Measurements from ENCODE around the gene PPP1R16B.
A peak's percentile ranks its signal among the peaks of the same experiment; 100 is the strongest.

Gene PPP1R16B

DNA sequence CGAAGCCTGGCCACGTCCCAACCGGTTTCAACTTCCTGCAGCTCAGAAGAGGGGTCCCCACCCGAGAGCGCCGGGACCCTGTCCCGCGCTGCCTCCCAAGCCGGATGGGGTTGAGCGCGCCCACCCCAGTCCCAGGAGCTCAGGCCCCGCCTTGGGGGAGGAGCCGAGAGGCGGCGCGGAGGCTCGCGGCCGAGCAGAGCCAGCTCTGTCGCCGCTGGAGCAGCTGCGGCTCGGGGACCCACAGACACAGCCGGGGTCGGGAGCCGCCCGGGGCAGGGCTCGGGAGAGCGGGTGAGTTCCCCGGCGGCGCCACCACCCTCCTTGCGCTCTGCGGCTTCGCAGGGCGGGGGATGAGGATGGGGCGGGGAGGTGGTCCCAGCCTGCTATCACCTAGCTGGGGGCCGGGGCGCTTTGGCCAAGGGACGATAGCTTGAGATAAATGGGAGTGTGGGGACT lies at the start of gene PPP1R16B:
TSS of gene PPP1R16B (plus strand) at position 196 of the 456 bp plus-strand sequence. CDS start 30,229 bp downstream, outside the sequence.
- DNase-seq: peak; percentile 18

DNA sequence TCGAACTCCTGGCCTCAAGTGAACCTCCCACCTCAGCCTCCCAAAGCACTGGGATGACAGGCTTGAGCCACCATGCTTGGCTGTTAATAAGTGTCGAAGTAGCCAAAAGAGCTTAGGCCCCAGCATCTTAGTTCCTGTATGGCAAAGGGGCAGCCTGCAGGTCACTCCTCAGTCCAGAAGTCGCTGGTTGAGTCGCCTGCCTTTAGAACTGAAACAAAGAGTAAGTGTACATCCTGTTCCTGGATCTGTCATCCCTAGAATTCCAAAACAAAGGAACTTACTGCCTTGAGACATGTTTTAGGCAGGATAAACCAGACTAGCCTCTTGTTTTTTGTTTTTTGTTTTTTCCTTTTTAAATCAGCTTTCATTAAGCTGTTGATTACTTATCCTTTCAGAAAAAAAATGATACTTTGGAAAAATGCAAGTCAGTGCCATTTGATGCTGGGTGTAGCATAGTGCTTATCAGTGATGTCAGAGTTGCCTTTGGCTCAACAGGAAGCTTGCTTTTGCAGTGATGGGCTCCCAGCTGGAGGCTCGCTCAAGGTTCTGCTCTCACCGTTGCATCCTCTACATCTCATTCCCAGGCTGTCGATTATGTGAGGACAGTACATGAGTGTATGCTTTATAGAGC lies 48.2 kb upstream of the PPP1R16B start:
- no peak for DNase-seq

DNA sequence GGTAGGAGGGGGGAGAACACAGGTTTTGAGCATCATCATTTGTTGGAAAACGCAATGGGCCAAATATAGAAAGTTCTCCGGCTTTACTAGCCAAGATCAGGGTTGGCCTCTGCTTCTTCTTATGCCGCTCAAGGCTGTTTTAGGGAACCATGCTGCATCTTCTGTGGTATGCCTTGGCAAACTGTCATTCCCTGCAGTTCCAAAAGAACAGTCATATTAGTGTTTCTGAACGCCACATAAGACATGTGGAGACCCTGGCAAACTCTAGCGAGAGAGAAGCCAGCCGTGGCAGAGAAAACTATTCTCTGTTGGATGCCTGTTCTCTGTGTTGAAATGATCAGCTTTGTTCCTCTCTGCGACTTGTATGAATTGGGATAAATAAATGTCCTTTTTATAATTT lies 46.4 kb upstream of the PPP1R16B start:
- no peak for DNase-seq

DNA sequence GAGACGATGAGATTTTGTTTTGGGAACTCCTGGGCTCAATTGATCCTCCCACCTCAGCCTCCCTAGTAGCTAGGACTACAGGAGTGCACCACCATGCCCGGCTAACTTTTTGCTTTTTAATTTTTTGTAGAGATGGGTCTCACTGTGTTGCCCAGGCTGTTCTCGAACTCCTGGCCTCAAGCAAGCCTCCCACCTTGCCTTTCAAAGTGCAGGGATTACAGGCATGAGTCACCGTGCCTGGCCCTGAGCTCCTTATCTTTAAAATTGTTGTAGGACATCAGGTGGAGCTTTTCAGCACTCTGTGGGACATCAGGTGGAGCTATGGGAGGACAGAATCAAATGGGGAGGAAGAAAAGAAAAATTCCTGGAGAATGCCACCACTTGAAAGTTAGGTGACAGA lies 44.5 kb upstream of the PPP1R16B start:
- DNase-seq: no peak

DNA sequence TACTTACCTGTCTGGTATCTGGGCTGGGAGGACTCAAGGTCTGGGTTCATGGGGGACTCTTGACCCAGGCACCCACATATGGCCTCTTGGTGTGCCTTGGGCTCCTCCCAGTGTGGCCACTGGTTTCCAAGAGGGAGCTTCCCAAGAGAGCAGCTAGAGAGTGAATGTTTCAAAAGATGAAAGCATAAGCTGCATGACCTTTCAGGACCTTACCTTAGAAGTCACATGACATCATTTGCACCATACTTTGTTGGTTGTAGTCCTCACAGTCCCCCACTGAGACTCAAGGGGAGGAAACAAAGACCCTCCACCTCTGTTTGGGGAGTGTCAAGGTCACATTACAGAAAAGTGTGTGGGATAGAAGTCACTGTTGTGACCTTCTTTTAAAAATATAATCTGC lies 43.3 kb upstream of the PPP1R16B start:
- no peak for DNase-seq

DNA sequence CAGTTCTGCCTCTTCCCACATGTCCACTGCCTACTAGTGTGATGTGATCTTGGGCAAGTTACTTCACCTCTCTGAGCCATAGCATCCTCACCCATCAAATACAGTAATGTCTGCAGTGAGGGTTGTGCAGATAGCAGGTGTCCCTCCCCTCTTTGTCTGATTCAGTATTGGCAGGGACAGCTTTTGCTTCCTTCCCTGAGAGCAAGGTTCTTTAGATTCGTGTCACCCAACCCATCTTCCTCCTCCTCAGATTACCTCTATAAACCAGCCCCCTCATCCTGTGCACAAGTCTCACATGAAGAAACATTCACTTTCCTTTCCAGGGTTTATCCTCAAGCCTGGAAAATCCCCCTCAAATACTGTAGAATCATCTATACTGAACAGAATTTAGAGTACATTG lies 41.9 kb upstream of the PPP1R16B start:
- no peak for DNase-seq

DNA sequence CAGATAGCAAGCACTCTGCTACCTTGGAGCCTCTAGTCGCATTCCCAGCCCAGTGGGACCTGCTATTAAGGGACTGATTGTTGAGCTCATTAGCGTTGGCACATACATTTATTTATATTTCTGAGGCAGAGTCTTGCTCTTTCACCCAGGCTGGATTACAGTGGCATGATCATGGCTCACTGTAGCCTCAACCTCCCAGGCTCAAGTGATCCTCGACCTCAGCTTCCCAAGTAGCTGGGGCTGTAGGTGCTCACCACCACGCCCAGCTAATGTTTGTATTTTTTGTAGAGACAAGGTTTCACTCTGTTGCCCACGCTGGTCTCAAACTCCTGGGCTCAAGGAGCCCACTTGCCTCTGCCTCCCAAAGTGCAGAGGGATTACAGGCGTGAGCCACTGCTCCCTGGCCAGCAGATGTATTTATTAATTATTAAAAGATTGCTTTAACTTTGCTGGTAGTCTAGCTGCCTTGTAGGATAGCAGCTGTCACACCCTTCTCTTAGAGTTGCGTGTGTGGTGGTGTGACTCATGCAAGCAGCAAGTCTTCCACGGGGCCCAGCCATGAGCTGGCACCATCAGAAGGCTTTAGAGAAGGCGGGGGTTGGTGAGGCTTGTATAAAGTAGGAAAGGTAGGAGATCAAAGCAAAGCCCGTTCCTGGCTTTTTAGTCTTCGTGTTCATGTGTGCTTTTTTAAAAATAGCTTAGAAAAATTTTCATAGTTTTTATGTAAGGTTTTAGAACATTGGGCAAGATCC lies 40.8 kb upstream of the PPP1R16B start:
- DNase-seq: no peak

DNA sequence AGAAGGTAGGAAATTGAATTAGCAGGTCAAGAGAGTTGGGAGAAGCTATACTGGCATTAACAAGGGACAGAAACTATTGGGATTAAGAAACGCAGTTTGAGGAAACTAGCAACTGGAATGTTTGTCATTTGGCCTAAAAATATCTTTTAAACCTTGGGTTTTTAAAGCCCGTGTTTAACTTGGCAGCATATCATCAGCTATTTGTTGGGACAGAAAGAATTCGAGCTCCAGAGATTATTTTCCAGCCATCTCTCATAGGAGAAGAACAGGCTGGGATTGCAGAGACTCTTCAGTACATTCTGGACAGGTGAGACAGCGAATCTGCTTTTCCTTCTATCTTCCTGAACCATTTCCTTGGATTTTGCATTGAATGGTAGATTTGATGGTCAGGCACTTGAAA lies 39.4 kb upstream of the PPP1R16B start:
- no peak for DNase-seq

DNA sequence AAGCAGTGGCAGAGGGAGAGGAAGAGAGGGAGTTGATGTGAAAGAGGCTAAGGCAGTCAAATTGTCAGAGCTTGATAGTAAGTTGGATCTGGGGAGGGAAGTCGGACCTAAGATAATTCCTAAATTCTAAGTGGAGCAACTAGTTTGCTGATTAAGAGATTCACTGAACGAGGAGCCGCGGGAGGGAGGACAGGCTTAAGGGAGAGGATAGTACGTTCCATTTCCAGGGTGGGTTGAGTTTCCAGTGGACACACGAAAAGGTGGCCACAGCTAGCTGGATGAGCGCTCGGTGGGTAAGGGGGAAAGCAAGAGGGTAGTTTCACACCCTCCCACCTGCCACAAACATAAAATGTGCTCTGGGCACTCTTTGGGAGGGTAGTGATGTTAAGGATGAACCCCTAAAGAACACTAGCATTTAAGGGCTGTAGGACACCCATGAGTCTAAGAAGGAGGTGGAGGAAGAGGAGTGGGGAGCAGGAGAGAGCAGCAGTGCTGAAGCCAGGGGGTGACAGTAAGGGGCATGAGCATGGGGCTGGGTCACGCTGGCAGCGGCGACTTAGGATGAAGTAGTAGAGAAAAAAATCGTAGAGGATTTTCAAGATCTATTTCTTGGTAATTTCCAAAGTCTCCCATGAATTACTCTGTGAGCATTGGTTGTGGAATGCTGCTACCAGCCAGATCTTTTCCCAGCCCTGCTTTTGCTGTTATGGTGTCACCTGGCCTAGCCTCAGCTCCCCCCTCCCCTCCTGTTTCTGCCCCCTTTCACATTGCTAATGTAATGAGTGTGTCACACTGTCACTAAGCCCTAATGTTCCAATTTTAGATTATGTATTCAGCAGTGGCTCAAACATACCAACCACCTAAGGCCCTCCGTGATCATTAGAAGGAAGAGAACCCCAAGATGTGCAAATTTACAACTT lies 35.9 kb upstream of the PPP1R16B start:
- DNase-seq: no peak

DNA sequence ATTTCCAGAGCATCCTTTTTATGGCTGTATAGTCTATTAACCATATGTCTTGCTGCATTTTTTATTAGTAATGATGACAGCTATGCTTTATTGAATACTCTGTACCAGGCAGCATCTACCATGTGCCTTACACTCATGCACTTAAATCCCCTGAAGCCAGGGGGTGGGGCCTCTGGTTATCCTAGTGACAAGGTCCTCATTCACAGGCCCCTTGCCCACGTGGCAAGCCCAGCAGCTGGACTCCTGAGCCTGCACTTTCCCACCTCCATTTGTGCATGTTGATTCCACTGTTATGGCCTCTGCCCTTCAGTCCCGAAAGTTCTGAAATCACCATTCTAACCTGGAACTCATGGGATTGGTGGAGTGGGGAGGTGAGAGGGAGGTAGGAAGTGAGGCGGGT lies 35.0 kb upstream of the PPP1R16B start:
- no peak for DNase-seq

DNA sequence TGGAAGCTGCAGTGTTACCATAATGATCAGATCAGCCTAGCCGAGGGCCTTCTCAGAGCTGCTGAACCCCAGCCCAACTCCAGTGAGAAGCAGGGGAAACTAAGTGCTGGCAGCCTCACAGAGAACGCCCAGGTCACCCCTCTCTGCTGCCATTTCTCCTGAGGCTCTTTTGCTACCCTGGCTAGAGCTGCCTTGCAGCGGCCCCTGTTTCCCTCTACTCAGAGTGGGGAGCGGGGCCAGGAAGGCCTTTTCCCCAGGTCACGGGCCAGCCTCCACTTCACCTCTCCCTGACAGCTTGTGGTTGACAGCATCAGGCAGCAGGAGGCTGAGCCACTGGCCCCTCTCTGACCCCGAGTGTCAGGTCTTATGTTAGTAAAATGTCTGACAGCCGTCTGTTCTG lies 34.5 kb upstream of the PPP1R16B start:
- DNase-seq: no peak

DNA sequence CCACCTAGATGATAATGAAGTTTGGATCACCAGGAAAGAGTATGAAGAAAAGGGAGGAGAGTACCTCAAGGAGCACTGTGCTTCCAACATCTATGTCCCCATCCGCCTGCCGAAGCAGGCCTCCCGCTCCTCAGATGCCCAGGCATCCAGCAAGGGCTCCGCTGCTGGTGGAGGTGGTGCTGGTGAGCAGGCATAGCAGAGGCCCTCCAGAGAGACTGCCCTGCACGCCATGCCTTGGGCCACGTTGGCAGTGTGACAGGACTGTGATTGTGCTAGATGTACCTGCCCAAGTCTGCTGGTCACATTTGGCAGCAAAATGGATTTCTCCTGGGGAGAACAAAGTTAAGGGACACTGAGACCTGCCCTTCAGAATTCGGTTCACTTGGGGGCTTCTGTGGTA lies 33.9 kb upstream of the PPP1R16B start:
- DNase-seq: no peak

DNA sequence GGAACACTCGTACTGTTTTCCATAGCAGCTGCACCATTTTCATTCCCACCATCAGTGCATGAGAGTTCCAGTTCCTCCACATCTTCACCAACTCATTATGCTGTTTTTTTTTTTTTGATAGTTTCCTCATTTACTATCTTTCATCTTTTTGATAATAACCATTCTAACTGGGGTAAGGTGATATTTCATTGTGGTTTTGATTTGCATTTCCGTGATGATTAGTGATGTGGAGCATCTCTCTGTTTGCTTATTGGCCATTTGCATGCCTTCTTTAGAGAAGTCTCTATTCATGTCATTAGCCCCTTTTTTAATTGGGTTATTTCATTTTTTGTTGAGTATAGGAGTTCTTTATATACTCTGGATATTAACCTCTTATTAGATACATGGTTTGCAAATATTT lies 31.3 kb upstream of the PPP1R16B start:
- DNase-seq: no peak

DNA sequence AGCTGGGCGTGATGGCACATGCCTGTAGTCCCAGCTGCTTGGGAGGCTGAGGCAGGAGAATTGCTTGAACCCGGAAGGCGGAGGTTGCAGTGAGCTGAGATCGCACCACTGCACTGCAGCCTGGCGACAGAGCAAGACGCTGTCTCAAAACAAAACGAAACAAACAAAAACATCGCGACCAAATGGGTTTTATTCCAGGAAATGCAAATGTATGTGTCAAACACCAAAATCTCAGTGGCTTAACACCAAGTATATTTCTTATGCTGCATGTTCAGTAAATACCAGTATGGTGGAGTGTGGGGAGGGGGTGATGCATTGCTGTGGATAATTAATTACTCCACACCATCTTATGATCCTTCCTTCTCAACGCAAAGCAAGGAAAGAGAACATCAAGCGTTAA lies 29.1 kb upstream of the PPP1R16B start:
- no peak for DNase-seq

DNA sequence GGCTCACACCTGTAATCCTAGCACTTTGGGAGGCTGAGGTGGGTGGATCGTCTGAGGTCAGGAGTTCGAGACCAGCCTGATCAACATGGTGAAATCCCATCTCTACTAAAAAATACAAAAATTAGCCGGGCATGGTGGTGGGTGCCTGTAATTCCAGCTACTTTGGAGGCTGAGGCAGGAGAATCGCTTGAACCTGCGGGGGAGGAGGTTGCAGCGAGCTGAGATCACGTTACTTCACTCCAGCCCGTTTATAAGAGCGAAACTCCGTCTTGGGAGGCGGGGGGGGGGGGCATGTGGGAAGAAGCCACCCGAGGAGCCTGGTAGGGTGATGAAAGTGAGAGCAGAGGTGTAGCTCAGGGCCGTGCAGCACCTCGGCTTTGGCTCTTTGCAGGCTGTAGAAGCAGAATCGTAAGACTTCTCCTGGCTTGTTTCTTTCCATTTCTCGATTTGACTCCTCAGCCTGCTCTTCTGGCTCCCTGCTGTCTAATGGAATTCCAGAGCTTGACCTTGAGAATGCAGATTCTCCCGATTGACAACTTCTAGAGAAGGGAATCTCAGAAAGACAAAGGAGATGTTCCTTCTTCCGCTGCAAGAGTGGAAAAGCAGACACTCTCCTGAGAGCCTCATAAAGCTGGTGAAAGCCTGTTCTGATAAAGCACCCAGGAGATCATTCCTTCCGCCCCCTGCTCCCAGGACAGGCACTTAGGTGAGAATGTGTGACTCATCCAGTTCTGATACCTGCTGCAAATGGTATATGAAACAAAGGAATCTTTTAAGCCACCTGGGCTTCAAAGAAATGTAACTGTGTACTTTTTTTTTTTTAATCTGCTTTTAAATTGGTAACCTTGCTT lies 26.0 kb upstream of the PPP1R16B start:
- no peak for DNase-seq

DNA sequence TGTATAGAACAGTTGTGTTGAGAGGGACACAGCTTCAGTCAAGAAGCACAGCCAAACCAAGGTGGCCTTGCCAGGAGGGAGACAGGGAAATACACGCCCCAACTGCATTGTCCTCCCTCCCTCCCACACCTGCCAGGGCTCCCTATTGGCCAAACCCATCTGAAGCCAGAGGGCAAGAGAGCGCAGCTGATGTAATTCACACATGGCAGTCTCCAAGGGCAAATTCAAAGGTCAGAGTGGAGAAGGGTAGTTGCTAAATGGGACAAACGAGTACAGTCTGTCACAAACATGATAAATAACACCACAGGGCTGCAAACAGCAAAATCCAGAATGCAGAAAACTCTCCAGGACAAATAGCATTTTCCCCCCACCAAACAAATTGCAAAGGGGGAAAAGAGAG lies 23.2 kb upstream of the PPP1R16B start:
- DNase-seq: no peak

DNA sequence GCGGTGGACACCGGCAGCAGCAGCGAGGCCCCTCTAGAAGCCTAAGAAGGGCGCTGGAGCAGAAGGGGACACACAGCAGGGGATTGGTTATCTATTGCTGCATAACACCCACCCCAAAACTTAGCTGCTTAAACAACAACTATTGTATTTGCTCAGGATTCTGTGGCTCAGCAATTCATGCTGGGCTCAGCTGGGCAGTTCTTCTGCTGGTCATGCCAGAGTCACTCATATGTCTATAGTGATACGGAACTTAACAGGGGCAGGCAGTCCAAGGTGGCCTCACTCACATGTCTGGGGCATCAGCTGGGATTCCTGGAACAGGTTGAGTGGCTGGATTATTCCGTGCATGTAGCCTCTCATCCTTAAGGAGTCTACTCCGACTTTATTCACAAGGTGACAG lies 17.6 kb upstream of the PPP1R16B start:
- DNase-seq: no peak

DNA sequence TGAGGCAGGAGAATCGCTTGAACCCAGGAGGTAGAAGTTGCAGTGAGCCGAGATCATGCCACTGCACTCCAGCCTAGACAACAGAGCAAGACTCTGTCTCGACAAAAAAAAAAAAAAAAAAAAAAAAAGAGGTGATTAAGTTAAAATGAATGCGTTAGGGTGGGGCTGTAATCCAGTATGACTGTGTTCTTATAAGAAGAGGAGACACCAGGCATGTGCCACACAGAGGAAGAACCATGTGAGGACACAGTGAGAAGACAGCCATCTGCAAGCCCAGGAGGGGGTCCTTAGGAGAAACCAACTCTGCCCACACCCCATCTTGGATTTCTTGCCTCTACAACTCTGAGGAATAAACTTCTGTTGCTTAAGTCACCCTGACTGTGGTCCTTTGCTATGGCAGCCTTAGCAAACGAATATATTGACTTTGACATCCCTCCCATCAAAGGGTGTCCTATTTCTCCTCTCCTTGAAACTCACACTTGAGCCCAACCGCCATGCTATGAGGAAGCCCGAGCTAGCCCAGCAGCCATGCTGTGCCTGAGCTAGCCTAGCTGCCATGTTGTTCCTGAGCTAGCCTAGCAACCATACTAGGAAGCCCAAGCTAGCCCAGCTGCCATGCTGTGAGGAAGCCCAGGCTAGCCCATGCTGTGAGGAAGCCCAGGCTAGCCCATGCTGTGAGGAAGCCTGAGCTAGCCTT lies 15.8 kb upstream of the PPP1R16B start:
- DNase-seq: no peak

DNA sequence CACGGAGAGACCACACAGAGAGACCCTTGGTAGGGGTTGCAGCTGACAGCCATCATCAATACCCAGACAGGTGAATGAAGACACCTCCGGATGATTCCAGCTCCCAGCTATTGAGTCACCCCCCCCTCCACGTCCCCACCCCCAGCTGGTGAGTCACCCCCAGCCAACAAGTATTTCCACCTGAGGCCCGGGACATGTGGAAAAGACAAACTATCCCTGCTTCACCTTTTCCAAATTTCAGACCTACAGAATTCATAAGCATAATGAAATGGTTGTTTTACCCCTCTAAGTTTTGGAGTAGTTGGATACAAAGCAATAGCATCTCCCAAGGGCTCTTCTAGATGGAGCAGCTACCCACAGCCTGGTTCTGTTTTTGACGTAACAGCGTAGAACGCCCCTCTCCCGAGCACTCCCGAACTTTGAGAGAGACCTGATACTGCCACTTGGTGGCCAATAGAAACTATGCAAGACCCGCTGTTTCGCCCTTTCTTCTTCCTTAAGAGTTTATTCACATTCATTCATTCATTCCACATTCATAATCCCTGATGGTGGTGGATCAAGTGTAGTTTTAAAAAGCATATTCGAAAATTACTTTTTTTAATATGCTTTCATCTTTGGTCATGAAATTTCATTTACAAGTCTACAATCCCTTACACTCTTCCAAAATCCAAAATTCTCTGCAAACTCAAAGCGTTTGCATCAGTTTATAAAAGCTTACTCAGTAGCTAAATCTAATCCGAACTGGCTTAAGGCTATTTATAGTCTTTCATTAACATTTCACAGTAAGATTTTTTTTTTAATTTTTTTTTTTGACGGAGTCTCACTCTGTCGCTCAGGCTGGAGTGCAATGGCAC lies 15.1 kb upstream of the PPP1R16B start:
- peak; percentile 24 for DNase-seq

DNA sequence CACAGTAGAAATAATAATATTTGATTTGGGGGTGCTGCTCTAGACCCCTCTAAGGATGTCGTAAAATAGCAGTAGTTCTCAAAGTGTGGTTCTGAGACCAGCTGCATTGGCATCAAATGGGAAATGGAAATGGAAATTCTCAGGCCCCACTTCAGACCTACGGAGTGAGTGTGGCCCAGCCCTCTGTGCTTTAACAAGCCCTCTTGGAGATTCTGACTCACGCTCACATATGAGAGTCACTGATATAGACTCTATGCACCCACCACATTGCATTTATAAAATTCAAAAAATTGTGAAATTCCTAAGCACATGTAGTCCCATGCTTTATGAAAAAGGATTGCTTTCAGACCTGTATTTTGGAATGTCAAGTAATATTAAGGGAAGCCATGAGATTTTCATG lies 14.2 kb upstream of the PPP1R16B start:
- DNase-seq: no peak

DNA sequence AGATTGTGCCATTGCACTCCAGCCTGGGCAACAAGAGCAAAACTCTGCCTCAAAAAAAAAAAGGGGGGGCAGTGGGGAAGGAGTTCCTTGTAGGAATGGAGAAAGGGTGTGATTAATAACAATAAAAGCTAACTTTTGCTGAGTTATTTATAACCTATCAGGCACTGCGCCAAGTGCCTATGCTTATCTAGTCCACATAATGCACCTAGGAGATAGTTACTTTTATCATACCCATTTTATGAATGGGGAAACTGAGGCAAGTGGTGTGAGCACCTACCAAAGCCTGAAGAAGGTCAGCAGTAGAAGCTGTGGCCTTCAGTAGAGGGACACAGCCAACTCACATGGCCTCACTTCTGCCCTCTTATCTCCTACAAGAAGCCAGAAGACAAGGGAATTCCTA lies 13.6 kb upstream of the PPP1R16B start:
- no peak for DNase-seq
